Uterus (tissue), 4 donors: ENCODE results near the gene HIVEP3. TPM values are rescaled to one million over a fixed set of nuclear protein-coding genes. Genes with fewer than 3 reads are reported as not detected.

ENCODE experiments used
- DNase-seq, 2 donors: peaks; one replicate each; pipeline ENCODE4 v3.0.0-alpha.2; 2019 to 2020
- H3K27ac ChIP-seq, 2 donors: fragments of 200-600 bp; sonication (generic); 1 replicate in 1 of 2; 2 replicates in 1 of 2; pipeline ENCODE4 v1.5.1; 2016 to 2018
- H3K27me3 ChIP-seq, 2 donors: fragments of 200-600 bp; sonication (generic); one replicate each; pipeline ENCODE4 v1.5.1; 2018 to 2019; ENCODE audit warnings: control low read depth in 1 of 2
- H3K36me3 ChIP-seq, 2 donors: fragments of 200-600 bp; sonication (generic); one replicate each; pipeline ENCODE4 v1.5.1; 2019; ENCODE audit warnings: control low read depth in 1 of 2
- H3K4me1 ChIP-seq, 2 donors: fragments of 200-600 bp; sonication (generic); one replicate each; pipeline ENCODE4 v1.5.1; 2018 to 2019; ENCODE audit warnings: control low read depth in 1 of 2
- H3K4me3 ChIP-seq, 2 donors: fragments of 200-600 bp; sonication (generic); 1 replicate in 1 of 2; 2 replicates in 1 of 2; pipeline ENCODE4 v1.5.1; 2018 to 2019; ENCODE audit warnings: mild to moderate bottlenecking in 1 of 2
- H3K9me3 ChIP-seq, 2 donors: fragments of 200-600 bp; sonication (generic); one replicate each; pipeline ENCODE4 v1.5.1; 2019; ENCODE audit warnings: control low read depth in 1 of 2
- POLR2A ChIP-seq, 2 donors: fragments of 450-650 bp; IDR thresholded peaks; one replicate each; pipeline ENCODE4 v1.6.1; 2016; ENCODE audit warnings: antibody characterized with exemption in 2 of 2, mild to moderate bottlenecking in 1 of 2, moderate library complexity in 1 of 2
- intact Hi-C: fragments of 100-400 bp; cut with DNase I; formaldehyde crosslinking; loops from one replicate; pipeline ENCODE4 v1.15.1; 2023; ENCODE audit warnings: low total_unique reads
- total RNA-seq, 4 donors: library from RNA; depleted of rRNA in 3 of 4; stranded (reverse); fragments of >200 nt in 3 of 4; gene quantifications; one replicate each; pipeline versions ENCODE4 v1.1.0 to v1.2.4, GENCODE V29; 2014 to 2023
- TF ChIP-seq, protein P1 (sequence below), 4 experiments: fragments of 200-600 bp in 2 of 4; fragments of 450-650 bp in 2 of 4; sonication (generic) in 2 of 4; IDR thresholded peaks; one replicate each; pipeline ENCODE4 v1.5.1; 2016 to 2019; ENCODE audit warnings: antibody characterized with exemption in 4 of 4, mild to moderate bottlenecking in 2 of 4, moderate library complexity in 1 of 4
- donor health status: DM: yes; HTN: yes; CAD: no.

Gene HIVEP3
- total RNA-seq, 4 donors from 2014 or later, result 0.51 to 7.6 (median 2.9) TPM

GRCh38 chr1:41800311-41800829 lies 118.4 kb downstream of the HIVEP3 start:
- no peaks in the 10 kb centered on the region for H3K4me1 ChIP-seq
- peak in 1 of 2 donors; percentile 26 for DNase-seq
- H3K9me3 ChIP-seq, result no peaks in the 10 kb centered on the region
- TF ChIP-seq, protein P1, sequence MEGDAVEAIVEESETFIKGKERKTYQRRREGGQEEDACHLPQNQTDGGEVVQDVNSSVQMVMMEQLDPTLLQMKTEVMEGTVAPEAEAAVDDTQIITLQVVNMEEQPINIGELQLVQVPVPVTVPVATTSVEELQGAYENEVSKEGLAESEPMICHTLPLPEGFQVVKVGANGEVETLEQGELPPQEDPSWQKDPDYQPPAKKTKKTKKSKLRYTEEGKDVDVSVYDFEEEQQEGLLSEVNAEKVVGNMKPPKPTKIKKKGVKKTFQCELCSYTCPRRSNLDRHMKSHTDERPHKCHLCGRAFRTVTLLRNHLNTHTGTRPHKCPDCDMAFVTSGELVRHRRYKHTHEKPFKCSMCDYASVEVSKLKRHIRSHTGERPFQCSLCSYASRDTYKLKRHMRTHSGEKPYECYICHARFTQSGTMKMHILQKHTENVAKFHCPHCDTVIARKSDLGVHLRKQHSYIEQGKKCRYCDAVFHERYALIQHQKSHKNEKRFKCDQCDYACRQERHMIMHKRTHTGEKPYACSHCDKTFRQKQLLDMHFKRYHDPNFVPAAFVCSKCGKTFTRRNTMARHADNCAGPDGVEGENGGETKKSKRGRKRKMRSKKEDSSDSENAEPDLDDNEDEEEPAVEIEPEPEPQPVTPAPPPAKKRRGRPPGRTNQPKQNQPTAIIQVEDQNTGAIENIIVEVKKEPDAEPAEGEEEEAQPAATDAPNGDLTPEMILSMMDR (IDR thresholded peaks at IDR 0.05), result no peak
- TF ChIP-seq POLR2A (IDR thresholded peaks at IDR 0.05), result no peak
- no peak overlapping the region for H3K27ac ChIP-seq
- H3K36me3 ChIP-seq, result no peaks in the 10 kb centered on the region
- H3K27me3 ChIP-seq, result no peaks in the 10 kb centered on the region
- intact Hi-C loops, result no loop called here
- H3K4me3 ChIP-seq, result no peak overlapping the region

- DNase-seq, result no peak
These were observed 119.0 kb downstream of the HIVEP3 start for GRCh38 chr1:41799723-41800122.

GRCh38 chr1:41799205-41799604 lies 119.5 kb downstream of the HIVEP3 start:
- Histone ChIP-seq H3K27me3 (no peaks in the 10 kb centered on the region), H3K4me3 (no peak overlapping the region), H3K9me3 (no peaks in the 10 kb centered on the region), H3K27ac (no peak overlapping the region), H3K36me3 (no peaks in the 10 kb centered on the region), H3K4me1 (no peaks in the 10 kb centered on the region)
- intact Hi-C loops, result no loop called here
- TF ChIP-seq, protein P1 (IDR thresholded peaks at IDR 0.05), result no peak
- no peak for TF ChIP-seq POLR2A (IDR thresholded peaks at IDR 0.05)
- DNase-seq, result no peak

More at GRCh38 chr1:41799723-41800122, 119.0 kb downstream of the HIVEP3 start:
- Histone ChIP-seq H3K4me3 (no peak overlapping the region), H3K27me3 (no peaks in the 10 kb centered on the region), H3K27ac (no peak overlapping the region), H3K9me3 (no peaks in the 10 kb centered on the region), H3K4me1 (no peaks in the 10 kb centered on the region), H3K36me3 (no peaks in the 10 kb centered on the region)
- intact Hi-C loops, result no loop called here
- no peak for TF ChIP-seq POLR2A (IDR thresholded peaks at IDR 0.05)
- TF ChIP-seq, protein P1 (IDR thresholded peaks at IDR 0.05), result no peak

DNA sequence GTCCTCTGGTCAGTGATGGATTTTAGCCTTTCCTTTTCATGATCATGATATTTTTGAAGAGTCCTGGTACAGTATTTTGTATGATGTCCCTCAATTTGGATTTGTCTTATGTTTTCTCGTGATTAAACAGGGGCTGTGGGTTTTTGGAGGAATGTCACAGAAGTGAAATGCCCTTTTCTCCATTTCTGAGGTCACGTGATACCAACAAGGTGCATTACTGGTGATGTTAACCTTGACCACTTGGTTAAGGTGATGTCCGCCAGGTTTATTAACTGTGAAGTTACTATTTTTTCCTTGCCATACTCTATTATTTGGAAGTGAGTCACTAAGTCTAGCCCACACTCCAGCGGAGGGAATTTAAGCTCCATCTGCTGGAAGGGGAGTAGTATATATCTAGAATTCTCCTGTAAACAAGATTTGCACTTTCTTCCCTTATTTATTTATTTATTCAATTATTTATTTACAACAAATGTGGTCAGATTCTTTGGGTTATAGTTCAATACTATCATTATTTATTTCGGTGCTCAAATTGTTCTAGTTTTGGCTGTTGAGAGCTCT lies 123.4 kb downstream of the HIVEP3 start:
- no peak overlapping the region for H3K27ac ChIP-seq
- intact Hi-C loops, result no loop called here
- no peak for DNase-seq

GRCh38 chr1:41794031-41794430 lies 124.7 kb downstream of the HIVEP3 start:
- intact Hi-C loops, result no loop called here
- H3K36me3 ChIP-seq, result no peaks in the 10 kb centered on the region
- H3K27ac ChIP-seq, result no peak overlapping the region
- H3K4me1 ChIP-seq, result no peaks in the 10 kb centered on the region
- DNase-seq, result no peak
- no peak for TF ChIP-seq POLR2A (IDR thresholded peaks at IDR 0.05)
- TF ChIP-seq, protein P1 (IDR thresholded peaks at IDR 0.05), result no peak
- no peaks in the 10 kb centered on the region for H3K27me3 ChIP-seq
- no peaks in the 10 kb centered on the region for H3K9me3 ChIP-seq
- H3K4me3 ChIP-seq, result no peak overlapping the region

More for the DNA sequence above, 123.4 kb downstream of the HIVEP3 start:
- Histone ChIP-seq H3K27me3 (no peaks in the 10 kb centered on the region), H3K36me3 (no peaks in the 10 kb centered on the region), H3K4me3 (no peak overlapping the region), H3K4me1 (no peaks in the 10 kb centered on the region), H3K9me3 (no peaks in the 10 kb centered on the region)
- TF ChIP-seq POLR2A (IDR thresholded peaks at IDR 0.05), result no peak
- TF ChIP-seq, protein P1 (IDR thresholded peaks at IDR 0.05), result no peak
